MM.1S (cell line): ENCODE data around the gene NSUN4.

Source experiments
- DNase-seq: peaks from one replicate; pipeline ENCODE4 v3.0.0-alpha.2; 2015
- H2AFZ ChIP-seq: fragments of 300-600 bp; sonication (generic); 2 replicates; pipeline ENCODE4 v1.6.0; 2016; ENCODE audit warnings: antibody characterized with exemption, low read length
- H3F3A ChIP-seq: fragments of 300-600 bp; sonication (generic); 2 replicates; pipeline ENCODE4 v1.6.1; 2016; ENCODE audit warnings: mild to moderate bottlenecking, antibody characterized with exemption, low read length, moderate library complexity, mixed read lengths; ENCODE audit not compliant: insufficient read depth
- H3K27ac ChIP-seq: fragments of 300-600 bp; sonication (generic); 2 replicates; pipeline ENCODE4 v1.5.1; 2016; ENCODE audit warnings: mild to moderate bottlenecking, low read length
- H3K27me3 ChIP-seq: fragments of 300-600 bp; sonication (generic); replicated peaks from 2 replicates; pipeline ENCODE4 v1.6.0; 2016; ENCODE audit warnings: low read length; ENCODE audit not compliant: insufficient read depth
- H3K36me3 ChIP-seq: fragments of 300-600 bp; sonication (generic); replicated peaks from 2 replicates; pipeline ENCODE4 v1.6.1; 2016; ENCODE audit warnings: mild to moderate bottlenecking, low read length, mixed read lengths; ENCODE audit not compliant: insufficient read depth
- H3K4me1 ChIP-seq: fragments of 300-600 bp; sonication (generic); 2 replicates; pipeline ENCODE4 v1.6.1; 2016; ENCODE audit warnings: low read length, mixed read lengths
- H3K4me2 ChIP-seq: fragments of 300-600 bp; sonication (generic); 2 replicates; pipeline ENCODE4 v1.6.0; 2016; ENCODE audit warnings: low read depth, low read length
- H3K4me3 ChIP-seq: fragments of 300-600 bp; sonication (generic); 2 replicates; pipeline ENCODE4 v1.5.1; 2016; ENCODE audit warnings: low read length, mixed read lengths
- H3K79me2 ChIP-seq: fragments of 300-600 bp; sonication (generic); 2 replicates; pipeline ENCODE4 v1.6.1; 2016; ENCODE audit warnings: mixed run types, low read length, mixed read lengths
- H3K9ac ChIP-seq: fragments of 300-600 bp; sonication (generic); 2 replicates; pipeline ENCODE4 v1.6.1; 2016; ENCODE audit warnings: low read length, mixed read lengths
- H3K9me2 ChIP-seq: fragments of 300-600 bp; sonication (generic); replicated peaks from 2 replicates; pipeline ENCODE4 v1.6.1; 2016; ENCODE audit warnings: mild to moderate bottlenecking, low read length, mixed read lengths; ENCODE audit not compliant: insufficient read depth
- H3K9me3 ChIP-seq: fragments of 300-600 bp; sonication (generic); replicated peaks from 2 replicates; pipeline ENCODE4 v1.6.1; 2016; ENCODE audit warnings: mild to moderate bottlenecking, low read length, mixed read lengths; ENCODE audit not compliant: insufficient read depth
- H4K20me1 ChIP-seq: fragments of 300-600 bp; sonication (generic); 2 replicates; pipeline ENCODE4 v1.6.1; 2016; ENCODE audit warnings: mild to moderate bottlenecking, low read length, moderate library complexity, mixed read lengths; ENCODE audit not compliant: insufficient read depth
- CTCF ChIP-seq: fragments of 300-600 bp; sonication (generic); IDR thresholded peaks from 2 replicates; pipeline ENCODE4 v1.5.1; 2016; ENCODE audit warnings: antibody characterized with exemption, low read length, mixed read lengths
- EZH2 ChIP-seq: fragments of 300-600 bp; sonication (generic); optimal IDR thresholded peaks from 2 replicates; pipeline ENCODE3; 2017; ENCODE audit warnings: low read depth, mild to moderate bottlenecking, antibody characterized with exemption, low read length, mixed read lengths
- EZH2phosphoT487 ChIP-seq: fragments of 300-600 bp; sonication (generic); IDR thresholded peaks from 2 replicates; pipeline ENCODE4 v1.6.1; 2018; ENCODE audit warnings: antibody characterized with exemption, low read length

NSUN4 gene

GRCh38 chr1:46406881-46407608 lies 66.4 kb downstream of the NSUN4 start:
- Histone ChIP-seq H2AFZ (no peak overlapping the region), H3K4me3 (no peak overlapping the region), H3K9ac (no peak overlapping the region), H3K27ac (no peak overlapping the region), H3K9me2 (no peaks in the 10 kb centered on the region), H3K36me3 (no peaks in the 10 kb centered on the region), H4K20me1 (no peaks in the 10 kb centered on the region), H3F3A (no peaks in the 10 kb centered on the region), H3K9me3 (no peaks in the 10 kb centered on the region), H3K79me2 (no peaks in the 10 kb centered on the region), H3K27me3 (no peaks in the 10 kb centered on the region), H3K4me1 (no peaks in the 10 kb centered on the region), H3K4me2 (no peak overlapping the region)
- no peak for DNase-seq
- TF ChIP-seq CTCF (no peak), EZH2 (no peak), EZH2phosphoT487 (no peak)

- no peaks in the 10 kb centered on the region for H3K27me3 ChIP-seq
- no peaks in the 10 kb centered on the region for H3K9me3 ChIP-seq
- H3K27ac ChIP-seq = no peak overlapping the region
- no peaks in the 10 kb centered on the region for H3K9me2 ChIP-seq
- H3K79me2 ChIP-seq = no peaks in the 10 kb centered on the region
- no peak overlapping the region for H2AFZ ChIP-seq
- no peak overlapping the region for H3K4me2 ChIP-seq
- no peaks in the 10 kb centered on the region for H3K36me3 ChIP-seq
- no peak overlapping the region for H3K4me3 ChIP-seq
- no peak for DNase-seq
- H3K4me1 ChIP-seq = no peaks in the 10 kb centered on the region
- H4K20me1 ChIP-seq = no peaks in the 10 kb centered on the region
- no peak overlapping the region for H3K9ac ChIP-seq
- H3F3A ChIP-seq = no peaks in the 10 kb centered on the region
- TF ChIP-seq EZH2phosphoT487 = no peak
- no peak for TF ChIP-seq CTCF
- no peak for TF ChIP-seq EZH2
Measured at GRCh38 chr1:46407636-46408035, 67.0 kb downstream of the NSUN4 start.

- Histone ChIP-seq H3F3A (no peaks in the 10 kb centered on the region), H3K4me3 (no peak overlapping the region), H3K36me3 (no peaks in the 10 kb centered on the region), H3K9me3 (no peaks in the 10 kb centered on the region), H2AFZ (no peak overlapping the region), H3K27ac (no peak overlapping the region), H4K20me1 (no peaks in the 10 kb centered on the region), H3K4me2 (no peak overlapping the region), H3K27me3 (no peaks in the 10 kb centered on the region), H3K9me2 (no peaks in the 10 kb centered on the region), H3K4me1 (no peaks in the 10 kb centered on the region), H3K79me2 (no peaks in the 10 kb centered on the region), H3K9ac (no peak overlapping the region)
- DNase-seq = no peak
- no peak for TF ChIP-seq EZH2
- TF ChIP-seq CTCF = no peak
- TF ChIP-seq EZH2phosphoT487 = no peak
Measured at GRCh38 chr1:46408356-46409062, 67.9 kb downstream of the NSUN4 start.
